CD14-positive monocyte (primary cell): ENCODE results near the gene RARB. TPM values are rescaled to one million over a fixed set of nuclear protein-coding genes. Genes with fewer than 3 reads are reported as not detected.

Experiments used
- DNase-seq, 3 donors: peaks; one replicate each; pipeline ENCODE4 v3.0.0-alpha.2; 2011 to 2022
- H2AFZ ChIP-seq: 2 replicates; pipeline ENCODE4 v1.6.0; 2012; ENCODE audit warnings: mild to moderate bottlenecking, low read depth, low read length, inconsistent platforms; ENCODE audit not compliant: insufficient read depth, poor library complexity, severe bottlenecking
- H3K27ac ChIP-seq, 2 donors: 1 replicate in 1 of 2; 2 replicates in 1 of 2; pipeline ENCODE4 v1.5.1; 2012 to 2013; ENCODE audit warnings: low read length in 2 of 2, control low read depth in 1 of 2, inconsistent platforms in 1 of 2, low read depth in 1 of 2, mild to moderate bottlenecking in 1 of 2
- H3K27me3 ChIP-seq, 2 donors: one replicate each; pipeline versions ENCODE4 v1.6.0 to v1.6.1; 2011 to 2013; ENCODE audit warnings: low read length in 2 of 2; ENCODE audit not compliant: control insufficient read depth in 2 of 2, insufficient read depth in 2 of 2
- H3K36me3 ChIP-seq, 2 donors: replicated peaks in 1 of 2; 1 replicate in 1 of 2; 2 replicates in 1 of 2; pipeline versions ENCODE4 v1.5.1 to v1.6.1; 2012 to 2013; ENCODE audit warnings: low read length in 2 of 2, control low read depth in 1 of 2, inconsistent platforms in 1 of 2, mild to moderate bottlenecking in 1 of 2; ENCODE audit not compliant: insufficient read depth in 2 of 2, control insufficient read depth in 1 of 2
- H3K4me1 ChIP-seq, 2 donors: 1 replicate in 1 of 2; 2 replicates in 1 of 2; pipeline versions ENCODE4 v1.5.1 to v1.6.1; 2012 to 2013; ENCODE audit warnings: low read length in 2 of 2, control low read depth in 1 of 2, inconsistent platforms in 1 of 2, mild to moderate bottlenecking in 1 of 2, moderate library complexity in 1 of 2; ENCODE audit not compliant: insufficient read depth in 2 of 2, control insufficient read depth in 1 of 2
- H3K4me2 ChIP-seq: replicated peaks from 2 replicates; pipeline ENCODE3; 2012; ENCODE audit warnings: low read length, moderate library complexity, mild to moderate bottlenecking; ENCODE audit not compliant: poor library complexity, severe bottlenecking; ENCODE audit errors: extremely low read depth
- H3K4me3 ChIP-seq, 3 experiments: fragments of 200-600 bp in 1 of 3; sonication (generic) in 1 of 3; replicated peaks in 1 of 3; 1 replicate in 2 of 3; 2 replicates in 1 of 3; pipeline ENCODE4 v1.5.1; 2011 to 2013; ENCODE audit warnings: low read length in 3 of 3, mild to moderate bottlenecking in 3 of 3, control low read depth in 2 of 3, low read depth in 2 of 3, inconsistent platforms in 1 of 3, moderate library complexity in 1 of 3
- H3K79me2 ChIP-seq: 2 replicates; pipeline ENCODE4 v1.6.0; 2012; ENCODE audit warnings: mild to moderate bottlenecking, control low read depth, inconsistent platforms, low read length, moderate library complexity; ENCODE audit not compliant: insufficient read depth
- H3K9ac ChIP-seq: 2 replicates; pipeline ENCODE4 v1.6.0; 2017; ENCODE audit warnings: low read length, mild to moderate bottlenecking; ENCODE audit not compliant: insufficient read depth, poor library complexity, severe bottlenecking
- H3K9me3 ChIP-seq, 2 donors: replicated peaks in 1 of 2; 1 replicate in 1 of 2; 2 replicates in 1 of 2; pipeline versions ENCODE4 v1.5.1 to v1.6.1; 2012 to 2013; ENCODE audit warnings: low read length in 2 of 2, control low read depth in 1 of 2; ENCODE audit not compliant: control insufficient read depth in 1 of 2, insufficient read depth in 1 of 2
- H4K20me1 ChIP-seq: 2 replicates; pipeline ENCODE4 v1.6.0; 2012; ENCODE audit warnings: mild to moderate bottlenecking, low read length, control low read depth, moderate library complexity; ENCODE audit not compliant: insufficient read depth
- H3K27ac Mint-ChIP-seq, 7 donors: one replicate each; pipeline ENCODE4 v1.8.0; 2020; ENCODE audit warnings: mild to moderate bottlenecking in 7 of 7, mixed read lengths in 7 of 7, moderate library complexity in 6 of 7, inconsistent platforms in 2 of 7
- H3K27me3 Mint-ChIP-seq, 3 donors: one replicate each; pipeline ENCODE4 v1.8.0; 2021 to 2022; ENCODE audit warnings: low read depth in 3 of 3, mild to moderate bottlenecking in 3 of 3, mixed read lengths in 3 of 3, moderate library complexity in 3 of 3, inconsistent platforms in 1 of 3
- H3K36me3 Mint-ChIP-seq, 2 donors: one replicate each; pipeline ENCODE4 v1.8.0; 2020; ENCODE audit warnings: mixed read lengths in 2 of 2, inconsistent platforms in 1 of 2, mild to moderate bottlenecking in 1 of 2
- H3K4me1 Mint-ChIP-seq: one replicate; pipeline ENCODE4 v1.8.0; 2020; ENCODE audit warnings: mild to moderate bottlenecking, mixed read lengths
- H3K4me3 Mint-ChIP-seq, 2 donors: one replicate each; pipeline ENCODE4 v1.8.0; 2020; ENCODE audit warnings: mild to moderate bottlenecking in 2 of 2, mixed read lengths in 2 of 2, moderate library complexity in 1 of 2
- H3K9me3 Mint-ChIP-seq, 7 donors: one replicate each; pipeline ENCODE4 v1.8.0; 2020 to 2022; ENCODE audit warnings: mixed read lengths in 7 of 7, mild to moderate bottlenecking in 6 of 7, moderate library complexity in 6 of 7, inconsistent platforms in 2 of 7
- CTCF ChIP-seq: fragments of 200-600 bp; IDR thresholded peaks from one replicate; pipeline ENCODE4 v1.8.0; 2022; ENCODE audit warnings: antibody characterized with exemption, mild to moderate bottlenecking
- WGBS: methylation state at CpG from one replicate; pipeline ENCODE4 v1.1.5; 2013; ENCODE audit warnings: missing lambda C conversion rate; ENCODE audit not compliant: insufficient coverage; 5-methylcytosine and 5-hydroxymethylcytosine counted together
- intact Hi-C, 2 donors: fragments of 100-400 bp; cut with micrococcal nuclease; formaldehyde crosslinking; loops; one replicate each; pipeline versions ENCODE4 v1.15.0 to v1.15.1; 2023
- polyA plus RNA-seq, 3 donors: library from polyadenylated mRNA; depleted of rRNA in 1 of 3; unstranded in 2 of 3; stranded (reverse) in 1 of 3; fragments of 300-500 nt in 2 of 3; fragments of >200 nt in 1 of 3; fragmentation: Illumina TruSeq in 2 of 3; gene quantifications; 1 replicate in 2 of 3; 2 replicates in 1 of 3; pipeline ENCODE4 v1.2.3, GENCODE V29; 2012 to 2021

RARB gene
- polyA plus RNA-seq, 3 donors: not detected

GRCh38 chr3:25568525-25569078 lies 140.5 kb downstream of the RARB start:
- Mint-ChIP-seq H3K36me3 (no peaks in the 10 kb centered on the region), H3K9me3 (no peaks in the 10 kb centered on the region), H3K4me3 (no peak overlapping the region), H3K27me3 (peaks cover 0 to 2% (median 1%) of the 10 kb centered on the region in 3 donors), H3K27ac (no peak overlapping the region), H3K4me1 (no peaks in the 10 kb centered on the region)
- Histone ChIP-seq H4K20me1 (no peaks in the 10 kb centered on the region), H3K4me2 (no peak overlapping the region), H3K27ac (no peak overlapping the region), H3K9ac (no peak overlapping the region), H3K9me3 (no peaks in the 10 kb centered on the region), H3K4me1 (no peaks in the 10 kb centered on the region), H3K36me3 (no peaks in the 10 kb centered on the region), H3K4me3 (no peak overlapping the region), H3K27me3 (no peaks in the 10 kb centered on the region), H3K79me2 (no peaks in the 10 kb centered on the region), H2AFZ (no peak overlapping the region)
- intact Hi-C loops: no loop called here
- no peak for TF ChIP-seq CTCF
- no peak for DNase-seq
- WGBS: 89% methylated on average over 6 of the region's 10 CpGs

- intact Hi-C loops: no loop called here
- H2AFZ ChIP-seq: no peak overlapping the region
These were observed 143.2 kb downstream of the RARB start for GRCh38 chr3:25571285-25571684.

More at GRCh38 chr3:25571285-25571684, 143.2 kb downstream of the RARB start:
- Mint-ChIP-seq H3K9me3 (no peaks in the 10 kb centered on the region), H3K4me1 (no peaks in the 10 kb centered on the region), H3K27ac (no peak overlapping the region), H3K36me3 (no peaks in the 10 kb centered on the region), H3K4me3 (no peak overlapping the region), H3K27me3 (peaks cover 0 to 5% (median 1%) of the 10 kb centered on the region in 3 donors)
- Histone ChIP-seq H3K4me3 (no peak overlapping the region), H3K9ac (no peak overlapping the region), H3K79me2 (no peaks in the 10 kb centered on the region), H3K9me3 (no peaks in the 10 kb centered on the region), H3K4me2 (no peak overlapping the region), H3K4me1 (no peaks in the 10 kb centered on the region), H3K27ac (no peak overlapping the region), H4K20me1 (no peaks in the 10 kb centered on the region), H3K36me3 (no peaks in the 10 kb centered on the region), H3K27me3 (no peaks in the 10 kb centered on the region)
- no peak for TF ChIP-seq CTCF
- WGBS: 99% methylated on average over 5 of the region's 6 CpGs
- DNase-seq: no peak
